Muscle of back (tissue), 13 donors: ENCODE data around the gene THSD8. TPM values are rescaled to one million over a fixed set of nuclear protein-coding genes. Genes with fewer than 3 reads are reported as not detected.

Experiments used
- DNase-seq, 3 donors: peaks; one replicate each; pipeline versions ENCODE4 v3.0.0 to v3.0.0-alpha.2; 2013
- long read RNA-seq, 9 donors: transcript quantifications; one replicate each; lab custom pipeline, GENCODE V29; 2026
- polyA plus RNA-seq, 10 donors: library from polyadenylated mRNA; unstranded; fragments of 120-200 nt; gene quantifications; one replicate each; pipeline ENCODE4 v1.2.1, GENCODE V29; 2013; ENCODE audit not compliant: insufficient read length in 10 of 10

The THSD8 gene
- 1 to 10 TPM; 1.3 to 6.3 (median 3.3) TPM for polyA plus RNA-seq
- long read RNA-seq, donor 1: 0 reads
- long read RNA-seq, donor 2: 0 reads
- long read RNA-seq, donor 3: 0 reads
- long read RNA-seq, donor 4: 0 reads
- long read RNA-seq, donor 5: 0 reads
- long read RNA-seq, donor 6: 0 reads
- long read RNA-seq, donor 7: 0 reads
- long read RNA-seq, donor 8: 0 reads
- long read RNA-seq, donor 9: 0 reads

DNA sequence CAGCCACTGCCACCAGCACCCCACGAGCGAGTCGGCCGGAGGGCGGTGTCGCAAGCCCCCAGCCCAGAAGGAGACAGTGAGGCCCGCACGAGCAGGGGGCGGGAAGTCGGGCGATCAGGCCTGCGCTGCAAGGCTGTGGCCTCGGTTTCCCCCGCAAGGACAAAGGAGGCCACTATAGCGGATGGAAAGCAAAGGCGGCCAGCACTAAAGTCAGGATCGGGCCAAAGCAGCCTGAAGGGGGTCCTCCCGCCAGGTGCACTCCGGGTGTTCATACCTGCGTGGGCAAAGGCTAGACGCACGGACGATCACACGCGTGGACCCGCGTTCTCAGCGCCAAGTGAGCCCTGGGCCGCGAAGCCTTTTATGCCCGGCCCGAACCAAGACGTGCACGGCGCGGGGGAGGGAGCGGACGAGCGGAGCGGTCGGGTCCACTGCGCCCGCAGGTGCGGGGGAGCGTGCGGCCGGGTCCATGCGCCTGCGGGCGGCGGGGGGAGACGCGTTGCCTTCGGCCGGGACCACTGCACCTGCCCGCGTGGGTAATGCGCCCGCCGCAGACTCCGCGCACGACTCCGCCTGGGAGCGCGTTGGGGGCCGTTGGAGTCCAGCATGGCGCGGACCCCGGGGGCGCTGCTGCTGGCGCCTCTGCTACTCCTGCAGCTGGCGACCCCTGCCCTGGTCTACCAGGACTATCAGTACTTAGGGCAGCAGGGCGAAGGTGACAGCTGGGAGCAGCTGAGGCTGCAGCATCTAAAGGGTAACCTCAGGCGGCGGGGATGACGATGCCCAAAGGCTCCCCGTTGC lies at the start of gene THSD8, which contains the start of gene PRDX2:
Gene THSD8, plus strand, starts transcription at position 604 of the 801 bp plus-strand sequence. Its CDS starts 3 bp downstream, at position 607.
Gene PRDX2, minus strand, starts transcription at position 335 of the 801 bp plus-strand sequence. CDS start 539 bp downstream, outside the sequence.
- DNase-seq: peak; percentile 69 to 92 (median 82)

DNA sequence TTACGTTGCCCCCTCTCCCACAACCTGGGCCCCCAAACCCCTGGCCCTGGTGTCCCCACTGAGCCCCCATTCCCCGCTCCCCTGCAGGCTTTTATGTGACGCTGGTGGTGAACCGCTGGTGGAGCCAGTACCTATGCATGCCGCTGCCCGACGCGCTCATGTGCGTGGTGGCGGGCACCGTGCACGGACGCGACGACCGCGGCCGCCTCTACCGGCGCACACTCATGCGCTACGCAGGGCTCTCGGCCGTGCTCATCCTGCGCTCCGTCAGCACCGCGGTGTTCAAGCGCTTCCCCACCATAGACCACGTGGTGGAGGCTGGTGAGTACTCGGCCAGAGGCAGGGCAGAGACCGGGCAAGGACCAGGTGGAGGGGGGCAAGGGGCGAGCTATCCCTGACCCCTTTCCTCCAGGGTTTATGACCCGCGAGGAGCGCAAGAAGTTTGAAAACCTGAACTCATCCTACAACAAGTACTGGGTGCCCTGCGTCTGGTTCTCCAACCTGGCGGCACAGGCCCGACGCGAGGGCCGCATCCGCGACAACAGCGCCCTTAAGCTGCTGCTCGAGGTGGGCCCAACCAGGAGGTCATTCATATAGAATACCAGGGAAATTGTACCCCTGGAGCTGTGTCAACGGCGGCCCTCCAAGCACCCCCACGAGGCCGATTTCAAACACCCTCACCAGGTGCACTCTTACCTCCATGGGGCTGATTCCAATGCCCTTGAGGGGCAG lies 47.2 kb upstream of the THSD8 start:
- no peak for DNase-seq

DNA sequence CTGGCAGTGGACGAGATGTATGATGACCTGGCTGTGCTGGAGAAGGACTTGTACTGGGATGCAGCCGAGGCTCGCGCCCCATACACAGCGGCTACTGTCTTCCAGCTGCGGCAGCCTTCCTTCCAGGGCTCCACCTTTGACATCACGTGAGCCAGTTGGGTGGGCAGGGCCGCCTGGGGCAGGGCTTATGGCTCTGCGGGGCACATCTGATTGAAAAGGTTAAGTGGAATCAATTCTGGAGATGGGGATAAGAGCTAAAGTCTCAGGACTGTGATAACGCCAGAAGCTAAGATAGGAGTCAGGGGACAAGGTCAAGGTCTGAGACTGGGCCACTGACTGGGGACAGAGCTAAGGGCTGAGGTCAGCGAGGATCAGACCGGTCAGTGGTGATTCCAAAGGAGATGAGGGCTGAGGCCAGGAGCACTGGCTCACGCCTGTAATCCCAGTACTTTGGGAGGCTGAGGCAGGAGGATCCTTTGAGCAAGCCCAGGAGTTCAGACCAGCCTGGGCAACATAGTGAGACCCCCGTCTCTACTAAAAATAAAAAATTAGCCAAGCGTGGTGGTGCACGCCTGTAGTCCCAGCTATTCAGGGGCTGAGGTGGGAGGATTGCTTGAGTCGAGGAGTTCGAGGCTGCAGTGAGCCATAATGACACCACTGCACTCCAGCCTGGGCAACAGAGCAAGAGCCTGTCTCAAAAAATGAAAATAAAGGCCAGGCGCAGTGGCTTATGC lies 45.6 kb upstream of the THSD8 start:
- no peak for DNase-seq

DNA sequence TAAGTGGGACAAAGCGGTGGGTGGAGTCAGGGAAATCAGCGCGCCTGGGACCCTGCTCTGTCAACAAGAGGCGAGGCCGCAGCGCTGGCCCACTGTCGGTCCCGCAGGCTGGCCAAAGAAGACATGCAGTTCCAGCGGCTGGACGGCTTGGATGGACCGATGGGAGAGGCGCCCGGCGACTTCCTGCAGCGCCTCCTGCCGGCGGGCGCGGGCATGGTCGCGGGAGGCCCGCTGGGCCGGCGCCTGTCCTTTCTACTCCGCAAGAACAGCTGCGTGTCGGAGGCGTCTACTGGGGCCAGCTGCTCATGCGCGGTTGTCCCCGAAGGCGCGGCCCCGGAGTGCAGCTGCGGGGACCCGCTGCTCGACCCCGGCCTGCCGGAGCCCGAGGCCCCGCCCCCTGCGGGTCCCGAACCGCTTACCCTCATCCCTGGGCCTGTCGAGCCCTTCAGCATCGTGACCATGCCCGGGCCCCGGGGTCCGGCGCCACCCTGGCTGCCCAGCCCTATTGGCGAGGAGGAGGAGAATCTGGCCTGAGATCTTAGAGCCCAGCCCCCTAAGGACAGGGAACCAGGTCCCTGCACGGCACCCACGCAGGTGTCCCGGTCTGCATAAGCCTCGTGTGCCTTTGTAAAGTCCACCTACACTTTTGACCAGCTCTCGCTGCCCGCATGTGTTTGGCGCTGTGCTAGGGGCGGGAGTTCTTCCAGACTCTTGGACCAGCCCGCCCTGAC lies 44.2 kb upstream of the THSD8 start:
- DNase-seq: peak; percentile 50 to 87 (median 79)

DNA sequence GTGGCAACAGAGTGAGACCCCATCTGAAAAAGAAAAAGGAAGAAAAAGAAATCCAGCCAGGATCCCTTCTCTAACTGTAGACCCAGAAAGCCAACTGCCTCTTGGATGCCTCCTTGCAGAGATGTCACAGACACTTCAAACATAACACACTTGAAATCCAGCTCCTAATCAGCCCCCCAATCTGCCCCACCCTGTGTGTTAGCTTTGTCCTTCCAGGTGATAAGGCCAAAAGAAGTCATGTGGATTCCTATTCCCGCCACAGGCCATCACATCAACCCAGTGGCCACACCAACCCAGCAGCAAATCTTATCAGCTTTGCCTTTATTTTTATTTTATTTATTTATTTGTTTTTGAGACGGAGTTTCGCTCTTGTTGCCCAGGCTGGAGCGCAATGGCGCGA lies 42.2 kb upstream of the THSD8 start:
- DNase-seq: no peak

DNA sequence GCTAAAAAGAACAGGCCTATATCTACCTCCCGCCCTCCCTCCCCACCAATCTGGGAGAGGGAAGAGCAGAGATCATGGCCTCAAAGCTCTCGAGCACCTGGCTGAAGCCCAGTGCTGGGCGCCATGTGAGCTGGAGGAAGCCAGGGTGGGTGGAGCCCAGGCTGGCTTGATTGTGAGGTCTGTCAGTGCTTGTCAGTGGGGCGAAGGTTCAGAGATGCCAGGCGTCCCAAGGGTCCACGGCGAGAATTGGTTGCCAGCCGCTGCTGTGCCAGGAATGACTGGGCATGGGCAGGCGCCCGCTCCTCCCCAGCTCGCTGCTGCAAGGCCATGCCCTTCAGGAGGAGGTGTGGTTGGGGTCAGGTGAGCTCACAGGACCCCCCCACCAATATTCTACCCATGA lies 38.8 kb upstream of the THSD8 start:
- DNase-seq: no peak

DNA sequence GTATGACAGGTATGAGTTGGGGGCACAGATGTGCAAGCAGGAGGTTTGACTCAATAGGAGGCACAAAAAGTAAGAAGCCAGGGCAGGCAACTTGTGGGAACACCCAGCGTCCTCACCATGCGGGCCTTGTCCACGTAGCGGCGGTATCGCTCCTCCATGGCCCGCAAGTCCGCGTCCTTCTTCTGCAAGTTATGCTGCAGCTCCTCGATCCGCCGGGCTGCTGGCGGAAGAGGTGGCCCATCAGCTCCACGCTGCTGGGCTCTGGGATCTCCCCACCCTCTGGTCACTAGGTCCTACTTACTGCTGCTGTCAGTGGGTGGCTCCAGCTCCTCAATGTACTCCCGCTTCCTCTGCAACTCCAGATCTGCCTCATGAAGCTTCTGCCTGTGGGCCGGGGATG lies 37.2 kb upstream of the THSD8 start:
- DNase-seq: no peak

DNA sequence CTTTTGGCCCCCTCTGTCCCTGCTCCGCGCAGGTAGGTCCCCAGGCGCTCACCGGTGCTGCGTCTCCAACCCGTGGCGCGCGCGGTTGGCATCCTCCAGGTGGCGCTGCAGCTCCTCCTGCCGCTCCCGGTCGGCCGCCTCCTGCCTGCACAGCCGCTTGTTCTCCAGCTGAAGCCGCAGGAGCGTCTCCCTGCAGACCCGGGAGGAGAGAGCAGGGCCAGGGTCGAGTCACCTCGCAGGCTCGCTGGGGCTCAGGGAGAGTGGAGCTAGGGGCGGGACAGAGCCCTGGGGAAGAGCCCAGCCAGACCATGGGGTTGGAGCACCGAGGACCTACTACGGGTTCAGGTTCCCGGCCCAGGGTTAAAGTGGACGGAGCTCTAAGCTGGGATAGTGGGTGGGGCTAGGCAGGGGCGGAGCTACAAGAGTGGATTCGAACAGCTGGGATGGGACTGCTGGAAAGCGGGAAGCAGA lies 35.8 kb upstream of the THSD8 start:
- peak in 2 of 3 donors; percentile 62 to 95 for DNase-seq

DNA sequence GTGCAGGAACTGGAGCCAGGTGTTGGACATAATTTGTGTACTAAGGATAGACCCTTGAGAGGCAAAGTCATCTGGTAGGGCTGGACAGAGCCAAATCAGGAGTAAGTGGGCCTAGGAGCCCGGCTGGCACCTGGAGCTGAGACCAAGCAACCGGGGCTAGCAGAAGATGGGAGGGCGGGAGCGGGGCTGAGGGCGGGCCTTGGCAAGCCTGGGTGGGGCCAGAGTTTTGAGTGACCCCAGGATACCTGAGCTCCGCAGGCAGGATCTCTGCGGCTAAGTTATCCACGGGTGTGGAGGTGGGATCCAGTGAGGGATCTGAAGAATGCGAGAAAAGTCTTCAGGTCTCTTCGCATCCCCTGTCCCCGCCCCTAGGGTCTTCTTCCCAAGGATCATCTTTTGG lies 34.7 kb upstream of the THSD8 start:
- no peak for DNase-seq

DNA sequence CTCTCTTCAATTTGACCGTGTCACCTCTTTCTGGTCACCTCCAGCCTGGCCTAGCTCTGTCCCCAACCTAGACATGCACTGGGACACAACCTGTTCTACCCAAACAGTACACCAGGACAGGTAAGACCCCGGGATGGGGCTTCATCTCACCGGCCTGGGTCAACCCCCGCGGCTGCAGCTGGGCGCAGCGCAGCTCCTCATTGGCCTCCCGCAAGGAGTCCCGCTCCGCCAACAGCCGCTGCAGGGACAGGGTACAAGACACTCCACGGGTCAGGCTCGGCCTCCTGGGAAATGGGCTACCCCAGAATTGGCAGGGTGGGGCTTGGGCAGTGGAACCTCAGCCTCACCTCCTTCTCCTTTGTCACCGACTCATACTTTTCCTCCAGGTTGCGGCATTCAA lies 34.2 kb upstream of the THSD8 start:
- no peak for DNase-seq

DNA sequence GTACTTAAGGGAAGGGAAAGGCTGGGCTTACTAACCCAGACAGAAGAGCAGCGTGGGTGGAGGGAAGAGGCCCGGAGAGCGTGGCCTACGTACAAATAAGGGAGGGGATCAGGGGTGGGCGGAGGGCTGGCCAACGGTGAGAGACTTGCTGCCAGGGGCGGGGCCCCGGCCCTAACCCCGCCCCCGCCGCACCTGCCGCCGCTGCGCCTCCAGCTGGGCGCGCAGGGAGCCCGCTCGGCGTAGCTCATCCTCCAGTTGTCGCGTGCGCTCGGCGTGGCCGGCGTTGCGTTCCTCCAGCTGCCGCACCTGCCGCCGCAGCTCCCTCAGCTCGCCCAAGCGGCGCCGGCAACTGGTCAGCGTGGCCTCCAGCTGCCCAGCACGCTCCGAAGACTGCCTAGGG lies 32.2 kb upstream of the THSD8 start:
- DNase-seq: peak in 1 of 3 donors; percentile 66

DNA sequence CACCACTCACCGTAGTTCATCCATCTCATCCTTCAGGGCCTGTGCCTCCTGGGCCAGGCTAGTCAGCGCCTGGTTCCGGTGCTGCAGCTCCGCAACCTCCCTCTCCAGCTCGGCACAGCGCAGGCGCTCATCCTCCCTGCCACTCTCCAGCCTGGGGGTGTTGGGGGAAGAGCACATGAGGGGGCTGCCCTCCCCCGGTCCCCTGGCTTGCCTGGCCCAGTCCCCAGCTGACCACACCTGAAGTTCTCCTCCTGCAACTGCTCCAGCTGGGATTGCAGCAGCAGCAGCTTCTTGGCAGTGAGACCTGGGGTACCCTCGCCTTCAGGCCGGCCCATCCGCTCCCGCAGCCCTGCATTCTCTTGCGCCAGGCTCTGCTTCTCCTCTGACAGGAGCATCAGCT lies 30.9 kb upstream of the THSD8 start:
- DNase-seq: no peak

DNA sequence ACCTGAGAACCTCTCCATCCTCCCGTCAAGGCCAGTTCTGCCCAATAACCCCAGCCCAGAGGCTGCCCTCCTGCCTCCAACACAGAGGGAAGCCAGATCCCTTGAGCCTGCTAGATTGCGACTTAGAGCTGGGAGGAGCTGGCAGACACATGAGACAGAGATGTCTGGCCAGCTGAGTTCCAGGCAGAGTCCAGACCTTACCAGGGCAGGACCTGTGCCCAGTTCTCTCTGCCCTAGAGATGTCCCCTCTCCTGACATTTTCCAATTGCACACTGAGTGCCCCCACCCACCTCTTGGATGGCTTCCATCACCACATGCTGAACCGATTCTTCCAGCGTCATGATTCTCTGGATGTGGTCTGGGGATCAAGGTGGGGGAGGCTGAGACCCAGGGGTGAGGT lies 29.5 kb upstream of the THSD8 start:
- DNase-seq: no peak

DNA sequence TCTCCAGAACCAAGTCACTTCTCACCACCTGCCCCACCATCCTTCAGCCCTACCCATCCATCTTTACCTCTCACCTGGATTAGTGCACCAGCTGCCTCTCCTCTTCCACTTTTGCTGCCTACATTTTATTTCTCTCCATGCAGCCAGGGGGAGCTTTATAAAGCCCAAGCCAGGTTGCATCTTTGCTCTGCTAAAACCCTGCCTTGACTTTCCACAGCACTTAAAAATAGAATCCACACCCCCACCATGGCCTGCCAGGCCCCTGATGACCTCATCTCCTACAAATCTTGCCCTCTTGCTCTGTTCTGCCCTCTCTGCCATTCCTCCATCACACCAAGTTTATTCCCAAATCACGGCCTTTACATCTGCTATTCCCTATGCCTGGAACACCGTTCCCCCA lies 28.3 kb upstream of the THSD8 start:
- DNase-seq: no peak

DNA sequence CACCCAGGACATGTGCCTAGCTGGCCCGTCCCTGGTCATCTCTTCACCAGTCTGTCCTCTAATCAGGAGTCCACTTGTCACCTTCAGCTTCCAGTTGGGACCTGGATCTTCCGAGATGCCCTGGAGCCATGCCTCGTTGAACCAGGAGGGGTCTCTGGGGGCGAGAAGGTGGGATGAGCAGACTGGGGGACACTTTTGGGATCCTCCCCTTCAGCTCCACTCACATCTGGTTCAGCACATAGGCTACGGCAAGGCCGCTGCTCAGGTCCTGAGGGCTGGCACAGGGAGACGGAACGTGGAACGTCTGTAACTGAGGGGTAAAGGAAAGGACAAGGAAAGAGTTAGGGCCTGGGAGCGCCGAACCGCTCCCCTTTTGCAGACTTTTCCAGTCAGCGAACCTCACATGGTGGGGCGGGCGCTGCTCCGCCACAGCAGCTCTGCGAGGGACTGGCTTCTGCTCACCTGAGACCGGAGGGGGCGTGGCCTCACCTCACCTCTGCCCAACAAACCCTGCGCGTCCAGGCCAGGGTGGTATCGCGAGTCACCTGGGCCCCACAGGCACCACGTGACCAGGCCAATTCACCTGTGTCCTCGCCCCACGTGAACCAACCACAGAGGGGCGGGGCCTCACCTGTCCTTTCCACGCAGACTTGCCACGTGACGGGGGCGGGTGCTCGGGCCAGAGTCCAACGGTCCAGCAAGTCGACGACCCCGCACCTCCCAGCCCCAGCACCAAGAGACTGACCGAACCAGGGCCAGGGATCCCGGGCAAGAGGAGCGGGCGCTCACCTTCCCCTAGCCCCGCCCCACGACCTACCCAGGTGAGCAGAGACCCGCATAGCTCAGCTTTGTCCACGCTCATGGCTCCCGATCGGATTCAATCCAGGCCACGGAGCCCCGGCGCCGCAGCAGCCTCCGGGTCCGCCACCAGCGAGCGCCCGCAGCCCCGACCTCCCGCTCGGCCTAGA lies 27.0 kb upstream of the THSD8 start, which contains the start of gene HOOK2:
Gene HOOK2, minus strand, starts transcription at position 965 of the 968 bp plus-strand sequence. Its CDS starts 103 bp downstream, at position 862.
- no peak for DNase-seq

DNA sequence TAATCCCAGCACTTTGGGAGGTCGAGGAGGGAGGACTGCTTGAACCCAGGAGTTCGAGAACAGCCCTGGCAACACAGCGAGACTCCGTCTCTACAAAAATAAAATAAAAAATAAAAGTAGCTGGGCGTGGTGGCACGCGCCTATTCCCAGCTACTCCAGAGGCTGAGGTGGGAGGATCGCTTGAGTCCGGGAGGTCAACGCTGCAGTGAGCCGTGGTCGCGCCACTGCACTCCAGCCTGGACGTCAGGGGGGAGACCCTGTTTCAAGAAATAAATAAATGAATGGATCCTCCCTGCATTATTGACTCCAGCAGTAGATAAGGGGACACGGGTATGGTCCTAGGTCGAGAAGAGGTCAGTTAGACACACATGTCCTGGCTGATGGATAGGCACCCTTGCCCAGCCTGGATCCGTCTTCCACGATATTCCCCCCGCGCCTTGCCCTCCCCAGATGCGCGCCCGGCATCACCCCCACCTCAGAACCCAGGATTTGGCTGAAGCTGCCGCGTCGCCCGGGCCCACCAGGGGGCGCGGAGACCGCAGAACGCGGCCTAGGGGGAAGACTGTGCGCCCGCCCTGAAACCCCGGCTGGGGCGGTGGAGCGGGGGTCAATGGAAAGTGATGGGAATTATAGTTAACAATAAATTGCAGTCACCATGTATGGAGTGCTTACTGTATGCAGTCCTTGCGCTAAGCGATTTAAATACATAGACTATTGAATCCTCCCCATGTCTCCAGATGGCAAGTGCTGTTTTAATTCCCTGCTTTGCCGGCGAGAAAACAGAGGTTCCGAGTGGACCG lies 24.5 kb upstream of the THSD8 start:
- DNase-seq: peak in 2 of 3 donors; percentile 88 to 92

DNA sequence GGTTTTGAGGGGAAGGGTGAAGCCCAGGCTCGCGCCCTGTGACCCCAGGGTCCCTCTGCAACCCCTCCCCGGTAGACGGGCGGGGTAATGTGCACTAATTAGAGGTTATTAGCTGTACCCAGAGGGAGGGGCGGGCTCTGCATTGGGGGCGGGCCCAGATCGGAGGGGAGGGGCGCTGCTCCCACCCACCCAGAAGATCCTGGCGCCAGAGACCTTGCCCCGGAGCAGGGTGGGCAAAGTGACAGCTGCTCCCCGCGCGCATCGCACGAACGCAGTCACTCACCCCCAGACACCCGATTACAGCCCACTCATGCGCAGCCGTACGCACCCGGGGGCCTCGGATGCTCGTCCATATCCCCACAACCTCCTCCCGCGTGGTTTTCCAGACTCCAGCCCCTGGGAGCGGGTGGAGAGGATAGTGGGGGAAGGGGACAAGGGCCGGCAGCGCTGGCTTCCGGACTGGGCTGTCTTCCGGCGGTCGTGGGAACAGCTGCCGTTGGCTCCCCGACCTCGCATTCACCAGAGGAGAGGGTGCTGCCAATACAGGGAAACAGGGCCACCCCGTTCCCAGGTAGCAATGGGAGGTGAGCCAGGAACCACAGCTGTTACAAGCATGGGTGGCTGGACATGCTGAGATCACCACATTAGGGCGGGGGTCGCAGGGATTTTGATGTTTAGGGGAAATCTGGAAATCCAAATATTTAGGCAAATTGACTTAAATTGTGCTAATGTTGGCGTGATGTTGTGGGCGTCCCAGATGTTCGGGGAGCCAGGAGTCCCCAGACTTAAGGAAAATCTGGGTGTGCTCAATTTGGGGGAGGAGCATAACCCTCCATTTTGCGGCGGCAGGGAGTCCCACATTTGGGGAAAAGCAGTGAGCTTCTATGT lies 23.6 kb upstream of the THSD8 start:
- peak in 2 of 3 donors; percentile 78 to 93 for DNase-seq

DNA sequence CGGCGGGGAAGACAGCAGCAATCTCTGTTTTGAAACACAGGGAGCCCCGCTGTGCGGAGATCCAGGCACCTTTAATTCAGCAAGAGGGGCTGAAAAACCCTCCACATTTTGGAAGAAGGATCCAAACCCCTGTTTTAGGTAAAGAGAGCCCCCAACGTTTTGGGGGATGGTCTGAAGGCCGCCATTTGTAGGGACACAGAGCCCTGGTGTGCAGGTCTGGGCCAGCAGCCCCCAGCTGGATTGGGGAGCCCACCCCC lies 23.0 kb upstream of the THSD8 start:
- DNase-seq: peak in 1 of 3 donors; percentile 85
